Ovary (tissue), 9 donors: ENCODE measurements around the gene SFXN5. TPM values are rescaled to one million over a fixed set of nuclear protein-coding genes. Genes with fewer than 3 reads are reported as not detected.

Experiments
- DNase-seq, 5 donors: peaks; one replicate each; pipeline ENCODE4 v3.0.0-alpha.2; 2019 to 2020
- H3K27ac ChIP-seq, 2 donors: fragments of 200-600 bp; one replicate each; pipeline versions ENCODE4 v1.5.1 to v1.8.0; 2019 to 2022
- H3K27me3 ChIP-seq: fragments of 200-600 bp; one replicate; pipeline ENCODE4 v1.8.0; 2022
- H3K36me3 ChIP-seq: fragments of 200-600 bp; sonication (generic); one replicate; pipeline ENCODE4 v1.5.1; 2019
- H3K4me1 ChIP-seq: one replicate; pipeline ENCODE4 v1.8.1; 2013; ENCODE audit warnings: mild to moderate bottlenecking, moderate library complexity; ENCODE audit not compliant: insufficient read depth
- H3K4me3 ChIP-seq: fragments of 200-600 bp; sonication (generic); one replicate; pipeline ENCODE4 v1.5.1; 2017
- H3K9me3 ChIP-seq, 2 donors: fragments of 200-600 bp in 1 of 2; sonication (generic) in 1 of 2; one replicate each; pipeline versions ENCODE4 v1.5.1 to v1.8.1; 2013 to 2019; ENCODE audit warnings: mild to moderate bottlenecking in 1 of 2, moderate library complexity in 1 of 2
- EP300 ChIP-seq: sonication (generic); formaldehyde crosslinking; IDR thresholded peaks from one replicate; pipeline ENCODE4 v1.6.1; 2017; ENCODE audit warnings: antibody characterized with exemption
- POLR2A ChIP-seq: fragments of 450-650 bp; IDR thresholded peaks from one replicate; pipeline ENCODE4 v1.6.1; 2017; ENCODE audit warnings: antibody characterized with exemption, mild to moderate bottlenecking, moderate library complexity
- WGBS, 3 donors: extraction: QIAGEN DNeasy Blood & Tissue Kit in 1 of 3; methylation state at CpG; one replicate each; pipeline versions ENCODE4 v1.1.5 to v1.1.7; 2013 to 2017; 5-methylcytosine and 5-hydroxymethylcytosine counted together
- intact Hi-C, 4 donors: fragments of 100-400 bp; cut with DNase I; formaldehyde crosslinking; loops; one replicate each; pipeline versions ENCODE4 v1.11.0 to v1.15.1; 2022 to 2023
- polyA plus RNA-seq, 2 donors: library from polyadenylated mRNA; stranded (reverse); fragments of 200-250 nt in 1 of 2; fragments of 350-450 nt in 1 of 2; fragmentation: Illumina TruSeq in 1 of 2; extraction: RNeasy Lipid Tissue Mini Kit (QIAGEN cat#74804) in 1 of 2; gene quantifications; one replicate each; pipeline ENCODE4 v1.2.3, GENCODE V29; 2013 to 2014
- total RNA-seq, 7 donors: library from RNA; depleted of rRNA in 2 of 7; stranded (reverse); fragments of >200 nt in 2 of 7; fragmentation: NEBNext Ultra II Directional in 3 of 7; extraction: Animal tissue kit (Norgen Biotek cat#: 25700) in 3 of 7; gene quantifications; one replicate each; pipeline versions ENCODE4 v1.1.0 to v1.2.4, GENCODE V29; 2016 to 2023
- TF ChIP-seq, protein P1 (sequence below), 3 donors: fragments of 450-650 bp in 2 of 3; fragments of 200-600 bp in 1 of 3; IDR thresholded peaks; one replicate each; pipeline versions ENCODE4 v1.5.1 to v1.8.0; 2016 to 2022; ENCODE audit warnings: antibody characterized with exemption in 3 of 3, mild to moderate bottlenecking in 1 of 3
- donor health status: DM: no; HTN: no; CAD: no; lungs with moderate emphysema.
- donor health status: DM: no; HTN: no; CAD: no.
- donor health status: Bipolar disorder and iron deficiency.
- donor health status: DM: yes; HTN: yes; CAD: no.
- donor health status: DM: no; HTN: no; CAD: no.
- donor health status: DM: yes; HTN: yes; CAD: no.

The SFXN5 gene
- total and polyA plus RNA-seq, 9 donors, result 4.3 to 19.3 (median 11.6) TPM

DNA sequence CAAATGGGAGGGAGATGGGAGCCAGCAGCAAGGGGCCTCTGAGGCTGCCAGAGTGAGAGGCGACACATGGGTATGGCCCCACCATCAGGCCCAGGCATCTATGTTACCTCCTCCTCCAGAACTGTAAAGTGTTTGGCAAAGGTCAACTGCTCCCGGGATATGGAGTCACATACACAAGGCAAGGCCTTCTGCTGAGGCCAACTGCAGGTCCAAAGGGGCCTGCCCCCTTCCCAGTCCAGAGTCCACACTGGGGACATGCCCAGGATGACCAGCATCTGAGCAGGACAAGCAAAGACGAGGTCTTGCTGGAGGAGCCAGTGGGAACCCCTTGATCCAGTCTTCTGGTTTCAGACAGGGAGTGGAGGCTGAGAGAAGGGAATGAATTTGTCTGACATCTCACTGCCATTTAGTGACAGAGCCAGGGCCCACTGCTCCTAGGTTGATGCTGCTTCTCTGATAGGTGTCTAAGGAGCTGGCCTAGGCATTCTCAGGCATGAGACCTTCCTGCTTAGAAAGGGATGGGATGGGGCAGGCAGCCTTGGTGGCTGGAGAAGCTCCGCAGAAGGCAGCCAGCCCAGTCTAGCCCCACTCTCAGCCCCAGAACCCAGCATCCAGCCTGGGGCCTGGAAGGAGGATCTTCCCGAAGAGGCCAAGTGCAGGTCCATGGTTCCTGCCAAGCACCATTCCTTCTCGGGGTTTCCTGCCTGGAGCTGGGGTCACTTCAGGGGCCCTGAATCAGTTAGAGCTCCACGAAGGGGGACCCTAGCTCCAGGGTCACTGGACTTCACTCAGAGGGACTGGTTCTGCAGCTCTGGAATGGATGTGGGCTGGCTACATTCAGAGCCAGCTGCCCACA lies 127.7 kb downstream of the SFXN5 start:
- Histone ChIP-seq H3K36me3 (no peaks in the 10 kb centered on the region), H3K9me3 (no peaks in the 10 kb centered on the region), H3K4me1 (no peaks in the 10 kb centered on the region), H3K27me3 (no peaks in the 10 kb centered on the region), H3K27ac (no peak overlapping the region), H3K4me3 (no peak overlapping the region)
- no peak for DNase-seq
- 91 to 93% (median 91%) methylated on average over 7 of the region's 7 CpGs for WGBS, 3 donors
- TF ChIP-seq, protein P1, sequence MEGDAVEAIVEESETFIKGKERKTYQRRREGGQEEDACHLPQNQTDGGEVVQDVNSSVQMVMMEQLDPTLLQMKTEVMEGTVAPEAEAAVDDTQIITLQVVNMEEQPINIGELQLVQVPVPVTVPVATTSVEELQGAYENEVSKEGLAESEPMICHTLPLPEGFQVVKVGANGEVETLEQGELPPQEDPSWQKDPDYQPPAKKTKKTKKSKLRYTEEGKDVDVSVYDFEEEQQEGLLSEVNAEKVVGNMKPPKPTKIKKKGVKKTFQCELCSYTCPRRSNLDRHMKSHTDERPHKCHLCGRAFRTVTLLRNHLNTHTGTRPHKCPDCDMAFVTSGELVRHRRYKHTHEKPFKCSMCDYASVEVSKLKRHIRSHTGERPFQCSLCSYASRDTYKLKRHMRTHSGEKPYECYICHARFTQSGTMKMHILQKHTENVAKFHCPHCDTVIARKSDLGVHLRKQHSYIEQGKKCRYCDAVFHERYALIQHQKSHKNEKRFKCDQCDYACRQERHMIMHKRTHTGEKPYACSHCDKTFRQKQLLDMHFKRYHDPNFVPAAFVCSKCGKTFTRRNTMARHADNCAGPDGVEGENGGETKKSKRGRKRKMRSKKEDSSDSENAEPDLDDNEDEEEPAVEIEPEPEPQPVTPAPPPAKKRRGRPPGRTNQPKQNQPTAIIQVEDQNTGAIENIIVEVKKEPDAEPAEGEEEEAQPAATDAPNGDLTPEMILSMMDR (IDR thresholded peaks at IDR 0.05), result no peak
- TF ChIP-seq POLR2A, result no peak
- TF ChIP-seq EP300, result no peak
- intact Hi-C loops, result no loop called here

DNA sequence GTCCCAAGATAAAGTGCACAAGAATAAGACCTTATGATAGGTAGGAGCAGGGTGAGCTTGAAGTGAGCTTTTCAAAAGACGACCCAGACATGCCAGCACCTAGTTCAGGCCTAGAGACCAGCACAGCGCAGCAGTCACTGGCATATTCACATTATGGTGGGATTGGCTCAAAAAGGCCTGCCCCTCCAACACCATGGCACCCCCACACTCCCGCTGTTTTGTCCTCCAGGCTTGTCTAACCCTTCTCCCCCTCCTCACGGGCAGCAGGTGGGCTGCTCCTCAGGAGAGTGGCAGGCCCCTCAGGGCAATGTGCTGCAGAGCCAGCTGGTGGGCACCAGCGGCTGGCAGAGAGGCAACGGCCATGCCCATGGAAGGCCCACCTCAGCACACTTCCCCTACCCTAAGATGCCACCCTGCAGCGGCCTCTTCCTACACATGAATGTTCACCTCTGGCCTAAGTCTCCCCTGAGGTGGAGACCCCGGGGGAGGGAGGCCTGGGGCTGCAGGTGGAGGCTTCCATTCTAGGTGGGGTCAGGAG lies 128.6 kb downstream of the SFXN5 start:
- Histone ChIP-seq H3K4me3 (no peak overlapping the region), H3K36me3 (no peaks in the 10 kb centered on the region), H3K27me3 (no peaks in the 10 kb centered on the region), H3K27ac (no peak overlapping the region), H3K9me3 (no peaks in the 10 kb centered on the region), H3K4me1 (no peaks in the 10 kb centered on the region)
- 92 to 97% (median 94%) methylated on average over 8 of the region's 8 CpGs for WGBS, 3 donors
- intact Hi-C loops, result no loop called here
- DNase-seq, result no peak
- TF ChIP-seq, protein P1 (IDR thresholded peaks at IDR 0.05), result no peak
- TF ChIP-seq EP300, result no peak
- TF ChIP-seq POLR2A, result no peak

DNA sequence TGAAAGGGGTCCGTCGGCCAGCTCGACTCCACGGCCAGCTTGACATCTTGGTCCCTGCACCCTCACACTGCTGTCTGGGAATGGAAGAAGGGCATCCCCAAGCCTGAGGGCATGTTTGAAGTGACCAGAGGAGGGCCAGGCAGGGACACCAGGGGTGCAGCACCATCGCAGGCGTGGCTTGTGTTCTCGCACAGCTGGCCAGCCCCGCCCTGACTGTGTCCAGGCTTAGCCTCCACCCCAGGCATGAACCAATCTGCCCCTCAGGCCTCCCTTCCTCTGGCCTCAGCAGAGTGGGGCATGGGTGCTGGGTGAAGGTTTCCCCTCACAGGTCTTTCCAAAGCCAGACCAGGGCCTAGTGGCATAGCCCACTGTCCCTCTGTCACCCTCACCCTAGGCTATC lies 129.2 kb downstream of the SFXN5 start:
- TF ChIP-seq, protein P1 (IDR thresholded peaks at IDR 0.05), result no peak
- TF ChIP-seq EP300, result no peak
- TF ChIP-seq POLR2A, result no peak
- H3K4me3 ChIP-seq, result no peak overlapping the region
- intact Hi-C loops, result no loop called here
- H3K36me3 ChIP-seq, result no peaks in the 10 kb centered on the region
- H3K27me3 ChIP-seq, result no peaks in the 10 kb centered on the region
- 90 to 100% (median 94%) methylated on average over 4 to 8 of the region's 8 CpGs for WGBS, 3 donors
- no peak overlapping the region for H3K27ac ChIP-seq
- H3K4me1 ChIP-seq, result no peaks in the 10 kb centered on the region
- no peaks in the 10 kb centered on the region for H3K9me3 ChIP-seq
- no peak for DNase-seq

DNA sequence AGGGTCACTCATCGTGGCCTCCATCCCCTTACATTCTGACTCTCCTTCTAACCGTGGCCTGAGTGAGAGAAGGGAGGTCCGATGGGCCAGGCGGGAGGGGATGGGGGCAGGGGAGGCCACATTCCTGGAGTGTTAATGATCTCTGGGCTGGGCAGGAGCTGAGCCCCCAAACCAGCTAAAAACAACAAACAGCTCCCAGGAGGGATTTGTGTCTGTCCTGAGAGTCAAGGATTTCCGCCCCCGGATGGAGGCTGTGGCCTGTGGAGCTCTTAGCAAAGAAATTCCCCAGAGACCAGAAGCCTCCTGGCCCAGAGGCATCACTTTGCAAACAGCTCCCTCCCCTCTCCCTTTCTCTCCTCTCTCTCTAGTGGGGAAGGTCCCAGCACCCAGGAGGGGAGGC lies 130.7 kb downstream of the SFXN5 start:
- TF ChIP-seq POLR2A, result no peak
- TF ChIP-seq, protein P1 (IDR thresholded peaks at IDR 0.05), result no peak
- TF ChIP-seq EP300, result no peak
- no peaks in the 10 kb centered on the region for H3K27me3 ChIP-seq
- WGBS, 3 donors, result 48 to 70% (median 67%) methylated on average over 6 of the region's 6 CpGs

More for the DNA sequence above, 130.7 kb downstream of the SFXN5 start:
- Histone ChIP-seq H3K9me3 (no peaks in the 10 kb centered on the region), H3K4me1 (peaks cover 4% of the 10 kb centered on the region), H3K4me3 (no peak overlapping the region), H3K36me3 (no peaks in the 10 kb centered on the region), H3K27ac (no peak overlapping the region)
- intact Hi-C loops, result no loop called here
- no peak for DNase-seq
